NCI-H460 (cell line): Measurements from ENCODE around the gene PGD. TPM values are rescaled to one million over a fixed set of nuclear protein-coding genes. Genes with fewer than 3 reads are reported as not detected.
A peak's percentile ranks its signal among the peaks of the same experiment; 100 is the strongest.
"Not testable (repeated sequence)": the region's sequence is repeated elsewhere in the genome, so short reads cannot be mapped to it uniquely, and the experiment has no call there.

Experiments
- DNase-seq: peaks from one replicate; pipeline ENCODE4 v3.0.0-alpha.2; 2016; ENCODE audit warnings: low read depth; ENCODE audit errors: extremely low read depth
- total RNA-seq: library from RNA; depleted of rRNA; stranded (reverse); fragments of >200 nt; shearing (Covaris generic); gene quantifications from 2 replicates; pipeline ENCODE4 v1.2.3, GENCODE V29; 2014

Gene PGD
- total RNA-seq, 1 experiment from 2014 or later: 614 TPM

DNA sequence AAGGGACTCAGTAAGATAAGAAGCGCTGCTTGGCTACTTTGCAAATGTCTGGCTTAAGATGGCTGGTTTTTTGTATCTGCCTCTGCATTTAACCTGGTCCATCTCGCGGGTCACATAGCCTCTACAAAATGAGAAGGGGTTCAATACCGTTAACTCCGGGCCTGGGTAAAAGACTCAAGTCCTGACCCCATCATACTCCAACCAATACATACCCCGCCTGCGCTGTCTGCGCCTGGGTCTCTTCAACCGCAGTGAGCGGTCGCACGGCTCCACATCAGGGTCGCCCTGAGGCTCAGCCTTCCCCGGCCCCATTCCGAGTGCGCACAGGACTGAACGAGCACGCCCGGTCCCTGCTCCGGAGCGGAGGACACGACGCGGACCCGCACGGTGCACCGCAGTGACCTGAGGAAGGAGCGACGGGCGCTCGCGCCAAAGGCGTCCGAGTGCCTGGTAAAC lies 558 bp upstream of the PGD start:
- DNase-seq: no peak

DNA sequence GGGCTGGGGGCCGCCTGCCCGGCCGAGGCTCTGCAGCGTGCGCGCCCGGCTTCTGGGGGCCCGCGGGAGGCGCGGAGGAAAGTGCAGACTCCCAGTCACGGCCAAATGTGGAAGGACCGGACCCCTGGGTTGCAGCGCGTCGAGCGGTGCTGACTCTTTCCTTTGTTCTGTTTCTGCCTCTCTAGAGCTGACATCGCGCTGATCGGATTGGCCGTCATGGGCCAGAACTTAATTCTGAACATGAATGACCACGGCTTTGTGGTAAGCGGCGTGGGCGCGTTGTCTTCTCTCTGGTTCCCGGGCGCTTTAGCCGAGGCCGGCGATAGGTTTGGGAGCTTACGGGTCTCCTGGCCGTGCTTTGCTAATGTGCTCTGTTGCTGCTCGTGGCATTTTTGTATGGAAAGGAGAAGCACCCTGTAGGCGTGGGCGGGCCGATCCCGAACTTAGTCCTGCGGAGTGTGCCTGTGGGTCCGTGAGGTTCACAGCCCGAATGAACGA lies 629 bp downstream of the PGD start:
- no peak for DNase-seq

DNA sequence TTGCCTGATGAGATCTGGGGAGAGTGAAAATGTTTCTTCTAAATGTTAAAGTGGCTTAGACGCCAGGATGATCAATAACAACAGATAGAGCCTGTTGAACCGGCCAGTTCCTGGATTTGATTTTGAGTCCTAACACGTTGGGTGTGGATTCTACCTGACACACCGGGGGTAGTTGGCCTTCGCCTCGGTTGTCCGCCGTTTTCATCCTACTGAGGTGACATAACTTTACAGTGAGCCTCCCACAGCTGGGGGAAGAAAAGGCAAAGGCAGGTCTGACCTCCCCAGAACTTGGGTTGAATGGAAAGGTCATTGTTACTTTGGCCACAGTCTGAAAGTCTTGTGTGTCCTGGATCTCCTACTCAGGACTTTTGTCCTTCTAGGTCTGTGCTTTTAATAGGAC lies 1.1 kb downstream of the PGD start:
- no peak for DNase-seq

DNA sequence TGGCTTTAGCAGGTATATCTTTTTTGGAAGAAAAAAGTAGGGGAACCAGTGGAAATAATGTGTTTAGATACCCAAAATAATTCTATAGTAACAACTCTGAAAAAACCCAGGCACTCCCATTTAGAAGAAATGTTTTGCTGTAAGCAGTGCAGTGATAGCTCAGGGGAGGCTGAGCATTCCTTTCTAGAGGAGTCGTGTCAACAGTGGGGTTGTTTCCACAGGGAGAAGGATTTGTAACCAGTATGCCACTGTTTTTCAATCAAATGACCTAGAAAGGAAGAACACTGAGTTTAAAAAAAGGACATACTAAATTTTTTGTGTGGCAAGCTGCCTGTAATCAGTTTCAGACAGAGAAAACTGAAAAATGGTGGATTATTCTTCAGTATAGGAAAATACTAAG lies 2.4 kb downstream of the PGD start:
- DNase-seq: no peak

DNA sequence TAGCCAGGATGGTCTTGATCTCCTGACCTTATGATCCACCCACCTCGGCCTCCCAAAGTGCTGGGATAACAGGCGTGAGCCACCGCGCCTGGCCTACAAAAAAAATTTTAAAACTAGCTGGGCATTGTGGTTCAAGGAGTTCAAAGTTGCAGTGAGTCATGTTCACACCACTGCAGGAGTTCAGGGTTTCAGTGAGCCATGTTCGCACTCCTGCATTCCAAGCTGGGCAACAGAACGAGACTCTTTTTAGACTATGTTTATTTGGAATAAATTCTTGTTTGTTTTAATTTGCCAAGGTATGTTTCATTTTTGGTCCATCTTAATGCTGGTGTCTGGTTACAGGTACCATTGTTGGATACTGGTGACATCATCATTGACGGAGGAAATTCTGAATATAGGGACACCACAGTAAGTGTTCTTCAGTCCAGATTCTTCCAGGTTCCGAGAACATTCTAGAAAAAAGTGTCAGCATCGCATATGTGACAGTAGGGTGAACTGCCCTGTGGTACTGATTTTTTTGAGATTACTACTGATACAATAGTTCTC lies 3.9 kb downstream of the PGD start:
- no peak for DNase-seq

DNA sequence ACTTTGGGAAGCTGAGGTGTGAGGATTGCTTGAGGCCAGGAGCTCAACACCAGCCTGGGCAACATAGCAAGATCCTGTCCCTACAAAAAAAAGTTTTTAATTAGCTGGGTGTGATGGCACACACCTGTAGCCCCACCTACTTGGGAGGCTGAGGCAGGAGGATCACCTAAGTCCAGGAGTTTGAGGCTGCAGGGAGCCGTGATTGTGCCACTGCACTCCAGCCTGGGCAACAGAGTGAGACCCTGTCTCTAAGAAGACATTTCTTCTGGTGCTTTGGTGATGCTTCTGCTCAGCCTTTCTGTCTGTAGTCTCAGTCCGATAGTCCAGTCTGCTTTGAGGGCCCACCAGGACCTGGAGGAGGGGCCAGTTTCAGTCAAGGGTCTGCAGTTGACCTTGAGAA lies 8.3 kb downstream of the PGD start:
- no peak for DNase-seq

DNA sequence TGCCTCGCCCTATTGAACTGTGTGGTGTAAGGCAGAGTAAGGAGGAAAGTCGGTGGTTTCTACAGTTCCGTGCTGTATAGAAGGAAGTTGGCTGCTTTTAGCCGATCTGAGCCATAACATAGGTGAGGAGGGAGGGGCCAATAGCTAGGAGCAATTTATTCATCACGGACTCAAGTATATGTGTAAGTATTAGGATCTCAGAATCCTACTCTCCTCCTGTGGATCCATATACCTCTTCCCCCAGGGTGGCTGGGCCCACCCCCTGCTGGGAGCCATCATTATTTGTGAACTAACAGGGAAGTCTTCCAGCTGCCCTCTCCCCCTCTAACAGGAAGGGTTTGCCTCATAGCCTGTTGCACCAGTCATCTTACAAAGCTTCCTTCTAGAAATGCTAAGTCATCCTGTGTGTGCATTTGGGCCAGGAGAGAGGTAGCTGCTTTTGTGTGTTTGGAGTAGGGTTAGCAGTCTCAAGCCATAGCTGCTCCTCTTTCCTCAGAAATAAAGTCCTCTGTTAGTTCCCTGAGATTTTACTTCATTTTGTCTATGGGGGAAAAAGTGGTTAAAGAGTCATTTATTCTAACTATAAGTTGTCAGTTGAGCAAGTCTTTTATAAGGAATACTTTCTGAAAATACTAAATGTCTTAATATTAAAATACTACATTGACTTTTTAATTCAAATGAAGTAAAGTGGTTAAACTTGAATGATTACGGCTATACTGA lies 16.5 kb downstream of the PGD start:
- DNase-seq: peak; percentile 96

DNA sequence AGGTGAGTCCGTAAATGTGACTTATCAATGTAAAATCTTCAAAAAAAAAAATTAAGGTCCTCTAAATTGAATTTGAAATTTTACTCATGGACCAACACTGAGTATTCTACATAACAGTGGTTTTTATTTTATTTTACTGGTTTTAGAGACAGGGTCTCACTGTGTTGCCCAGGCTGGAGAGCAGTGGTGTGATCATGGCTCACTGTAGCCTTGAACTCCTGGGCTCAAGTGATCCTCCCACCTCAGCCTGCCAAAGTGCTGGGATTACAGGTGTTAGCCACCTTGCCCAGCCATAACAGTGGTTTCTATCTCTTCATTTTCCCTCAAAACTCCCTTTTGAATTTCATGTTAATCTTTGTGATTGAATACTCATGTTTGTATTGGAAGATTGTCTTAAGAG lies 17.1 kb downstream of the PGD start:
- DNase-seq: not testable (repeated sequence)

DNA sequence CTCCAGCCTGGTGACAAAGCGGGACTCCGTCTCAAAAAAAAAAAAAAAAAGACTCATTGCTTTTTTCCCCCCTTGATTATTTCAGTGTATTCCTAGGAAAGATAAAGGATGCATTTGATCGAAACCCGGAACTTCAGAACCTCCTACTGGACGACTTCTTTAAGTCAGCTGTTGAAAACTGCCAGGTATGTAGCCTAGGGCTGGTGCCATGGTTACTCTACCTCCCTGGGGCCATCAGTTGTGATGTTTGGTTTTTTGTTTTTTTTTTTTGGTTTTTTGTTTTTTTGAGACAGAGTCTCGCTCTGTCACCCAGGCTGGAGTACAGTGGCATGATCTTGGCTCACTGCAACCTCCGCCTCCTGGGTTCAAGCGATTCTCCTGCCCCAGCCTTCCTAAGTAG lies 19.9 kb downstream of the PGD start:
- not testable (repeated sequence) for DNase-seq

DNA sequence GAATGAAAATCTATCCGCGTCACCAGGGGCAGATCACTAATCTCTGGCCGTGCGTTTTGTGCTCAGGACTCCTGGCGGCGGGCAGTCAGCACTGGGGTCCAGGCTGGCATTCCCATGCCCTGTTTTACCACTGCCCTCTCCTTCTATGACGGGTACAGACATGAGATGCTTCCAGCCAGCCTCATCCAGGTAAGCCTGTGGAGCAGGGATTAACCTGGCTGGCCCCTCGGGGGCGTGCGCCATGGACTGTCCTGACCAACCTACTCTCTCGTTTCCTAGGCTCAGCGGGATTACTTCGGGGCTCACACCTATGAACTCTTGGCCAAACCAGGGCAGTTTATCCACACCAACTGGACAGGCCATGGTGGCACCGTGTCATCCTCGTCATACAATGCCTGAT lies 20.5 kb downstream of the PGD start:
- no peak for DNase-seq

DNA sequence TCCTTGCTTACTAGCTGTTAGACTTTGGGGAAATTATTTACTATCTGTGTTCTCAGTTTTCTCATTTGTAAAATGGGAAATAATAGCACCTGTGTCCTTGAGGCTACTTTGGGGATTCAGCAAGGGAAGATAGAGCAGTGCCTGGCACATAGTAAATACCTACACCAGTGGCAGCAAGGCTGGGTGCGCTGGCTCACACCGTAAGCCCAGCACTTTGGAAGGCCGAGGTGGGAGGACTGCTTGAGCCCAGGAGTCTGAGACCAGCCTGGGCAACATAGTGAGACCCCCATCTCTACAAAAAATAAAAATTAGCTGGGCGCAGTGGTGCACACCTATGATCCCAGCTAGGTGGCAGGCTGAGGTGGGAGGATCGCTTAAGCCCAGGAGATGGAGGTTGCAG lies 22.8 kb downstream of the PGD start:
- DNase-seq: no peak

DNA sequence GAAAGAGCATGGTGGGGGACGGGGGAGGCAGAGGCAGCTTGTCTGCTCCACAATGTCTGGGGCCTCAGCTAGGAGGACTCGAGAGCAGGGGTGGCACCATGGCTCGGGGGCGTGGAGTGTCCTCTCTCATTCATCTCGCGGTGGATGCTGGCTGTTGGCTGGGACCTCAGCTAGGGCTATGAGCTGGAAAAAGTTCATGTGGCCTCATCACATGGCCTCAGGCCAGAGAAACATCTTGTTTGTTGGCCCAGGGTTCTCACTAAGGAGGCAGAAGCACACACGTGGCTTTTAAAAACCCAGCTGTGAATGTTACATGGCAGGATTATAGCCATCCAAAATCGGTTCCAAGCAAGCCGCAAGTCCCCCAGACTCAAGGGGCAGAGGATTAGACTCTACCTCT lies 25.2 kb downstream of the PGD start:
- DNase-seq: no peak

DNA sequence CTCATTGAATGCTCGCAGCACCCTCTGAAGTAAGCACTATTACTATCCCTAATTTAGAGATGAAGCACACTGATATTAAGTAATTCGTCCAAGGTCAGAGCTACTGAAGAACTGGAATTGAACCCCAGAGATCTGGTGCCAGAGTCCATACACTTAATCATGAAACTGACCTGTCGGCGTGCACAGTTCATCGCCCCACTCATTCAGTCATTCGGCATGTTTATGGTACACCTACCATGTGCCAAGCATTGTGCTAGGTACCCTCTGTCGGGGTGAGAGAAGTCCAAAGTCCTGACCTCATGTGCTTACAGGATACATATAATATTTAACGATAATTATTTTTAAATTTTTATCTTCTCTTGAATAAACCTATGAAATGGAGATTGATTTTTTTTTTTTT lies 25.8 kb downstream of the PGD start:
- DNase-seq: no peak

DNA sequence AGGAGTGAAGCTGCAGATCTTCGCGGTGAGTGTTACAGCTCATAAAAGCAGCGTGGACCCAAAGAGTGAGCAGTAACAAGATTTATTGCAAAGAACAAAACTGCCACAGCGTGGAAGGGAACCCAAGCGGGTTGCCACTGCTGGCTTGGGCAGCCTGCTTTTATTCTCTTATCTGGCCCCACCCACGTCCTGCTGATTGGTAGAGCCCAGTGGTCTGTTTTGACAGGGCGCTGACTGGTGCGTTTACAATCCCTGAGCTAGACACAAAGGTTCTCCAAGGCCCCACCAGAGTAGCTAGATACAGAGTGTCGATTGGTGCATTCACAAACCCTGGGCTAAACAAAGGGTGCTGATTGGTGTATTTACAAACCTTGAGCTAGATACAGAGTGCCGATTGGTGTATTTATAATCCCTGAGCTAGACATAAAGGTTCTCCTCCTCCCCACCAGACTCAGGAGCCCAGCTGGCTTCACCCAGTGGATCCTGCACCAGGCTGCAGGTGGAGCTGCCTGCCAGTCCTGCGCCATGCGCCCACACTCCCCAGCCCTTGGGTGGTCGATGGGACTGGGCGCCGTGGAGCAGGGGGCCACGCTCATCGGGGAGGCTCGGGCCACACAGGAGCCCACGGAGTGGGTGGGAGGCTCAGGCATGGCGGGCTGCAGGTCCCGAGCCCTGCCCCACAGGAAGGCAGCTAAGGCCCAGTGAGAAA lies 27.1 kb downstream of the PGD start:
- not testable (repeated sequence) for DNase-seq

DNA sequence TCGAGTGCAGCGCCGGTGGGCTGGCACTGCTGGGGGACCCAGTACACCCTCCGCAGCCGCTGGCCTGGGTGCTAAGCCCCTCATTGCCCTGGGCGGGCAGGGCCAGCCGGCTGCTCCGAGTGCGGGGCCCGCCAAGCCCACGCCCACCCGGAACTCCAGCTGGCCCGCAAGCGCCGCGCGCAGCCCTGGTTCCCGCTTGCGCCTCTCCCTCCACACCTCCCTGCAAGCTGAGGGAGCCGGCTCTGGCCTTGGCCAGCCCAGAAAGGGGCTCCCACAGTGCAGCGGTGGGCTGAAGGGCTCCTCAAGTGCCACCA lies 27.6 kb downstream of the PGD start:
- DNase-seq: not testable (repeated sequence)

DNA sequence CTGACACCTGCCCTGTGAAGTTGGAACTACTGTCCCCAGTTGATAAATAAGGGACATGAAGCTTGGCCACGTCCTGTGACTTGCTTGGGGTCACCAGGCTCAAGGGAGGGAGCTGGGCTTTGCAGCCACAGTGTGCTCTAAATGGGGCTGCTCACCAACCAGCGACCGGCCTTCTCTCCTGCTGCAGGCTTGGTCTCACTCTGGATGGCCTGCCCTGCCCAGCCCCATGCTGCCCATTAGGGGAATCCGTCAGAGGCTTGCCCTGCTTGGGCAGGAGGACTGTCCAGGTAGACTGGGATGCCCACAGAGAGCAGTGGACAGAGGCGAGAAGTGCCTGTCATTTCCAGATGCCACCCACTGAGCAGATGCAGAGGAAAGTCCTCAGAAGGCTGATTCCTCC lies 30.1 kb downstream of the PGD start:
- DNase-seq: no peak

DNA sequence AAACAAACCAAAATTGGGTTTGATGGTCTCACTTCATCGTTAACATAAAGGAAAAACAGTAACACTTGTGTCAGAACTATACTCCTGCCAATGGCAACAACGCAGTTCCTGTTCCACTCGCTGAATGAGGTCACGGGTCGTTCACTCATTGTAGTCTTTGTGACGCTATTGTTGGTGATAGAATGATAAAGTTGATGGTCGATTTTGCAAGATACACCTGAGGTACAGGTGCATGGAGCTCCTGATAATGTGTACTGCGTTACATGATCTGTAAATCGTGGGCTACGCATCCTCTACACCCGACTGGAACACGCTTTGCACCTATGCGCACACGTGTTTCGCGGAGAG lies 31.0 kb downstream of the PGD start:
- DNase-seq: no peak

DNA sequence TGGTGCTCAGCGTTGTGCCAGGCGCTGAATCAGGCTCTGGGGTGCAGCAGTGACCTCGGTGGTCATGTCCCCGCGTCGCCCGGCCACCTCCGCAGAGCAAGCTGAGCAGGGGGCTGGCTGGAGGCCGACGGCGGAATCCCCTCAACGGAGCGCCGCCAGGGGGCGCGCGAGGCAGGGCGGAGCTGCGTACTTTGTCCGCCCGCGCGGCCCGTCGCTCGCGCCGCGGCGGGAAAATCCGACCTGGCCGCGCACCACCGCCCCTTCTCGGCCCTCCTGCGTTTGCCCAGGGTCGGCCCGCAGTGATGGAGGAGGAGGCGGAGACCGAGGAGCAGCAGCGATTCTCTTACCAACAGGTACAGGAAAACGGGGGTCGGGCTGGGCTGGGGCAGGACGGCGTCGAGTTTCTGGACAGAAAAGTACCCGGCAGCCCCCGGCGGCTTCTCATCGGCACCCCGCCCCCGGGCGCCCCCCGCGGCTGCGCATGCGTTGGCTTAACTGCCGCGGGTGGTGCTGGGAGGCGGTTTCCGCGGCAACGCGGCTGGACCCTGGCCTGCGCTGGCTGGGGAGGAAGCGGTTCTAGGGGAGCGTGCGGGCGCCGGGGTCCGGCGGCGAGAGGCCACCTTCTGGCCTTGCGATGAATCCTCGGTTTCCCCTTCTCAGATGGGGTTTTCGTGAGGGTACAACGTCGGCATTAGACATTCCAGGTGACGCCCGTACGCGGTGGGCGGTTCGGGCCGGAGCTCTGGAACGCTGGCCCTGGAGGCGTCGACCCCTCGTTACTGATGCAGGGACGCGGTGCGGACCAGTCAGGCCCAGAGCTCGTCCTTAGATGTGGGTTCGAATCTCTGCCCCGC lies 31.6 kb downstream of the PGD start, which contains the start of gene CENPS:
CENPS (plus strand) TSS at position 218 of the 854 bp plus-strand sequence; CDS start at position 303, 85 bp downstream.
- DNase-seq: peak; percentile 75

DNA sequence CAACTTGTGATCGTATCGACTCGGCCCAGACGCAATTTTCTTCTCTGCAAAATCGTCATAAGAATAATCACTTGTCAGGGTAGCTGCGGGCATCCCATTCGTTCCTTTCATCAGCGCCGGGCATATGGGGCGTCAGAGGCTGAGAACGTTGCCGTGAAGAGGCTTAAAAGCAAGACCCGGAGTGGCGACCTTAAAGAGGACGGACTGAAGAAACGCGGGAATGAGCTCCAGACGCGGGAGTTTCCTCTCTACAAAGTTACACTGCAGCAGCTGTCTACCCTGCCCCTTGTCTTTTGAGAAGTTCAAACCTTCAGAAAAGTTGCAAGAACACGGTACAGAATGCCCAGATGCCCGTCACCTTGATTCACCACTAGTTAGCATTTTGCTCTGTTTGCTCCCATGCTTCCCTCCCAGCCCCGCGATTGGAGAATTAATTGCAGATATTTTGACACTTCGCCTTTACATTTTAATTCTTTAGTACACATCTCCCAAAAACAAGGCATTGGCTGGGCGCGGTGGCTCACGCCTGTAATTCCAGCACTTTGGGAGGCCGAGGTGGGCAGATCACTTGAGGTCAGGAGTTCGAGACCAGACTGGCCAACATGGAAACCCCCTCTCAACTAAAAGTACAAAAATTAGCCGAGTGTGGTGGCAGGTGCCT lies 32.3 kb downstream of the PGD start:
- no peak for DNase-seq

DNA sequence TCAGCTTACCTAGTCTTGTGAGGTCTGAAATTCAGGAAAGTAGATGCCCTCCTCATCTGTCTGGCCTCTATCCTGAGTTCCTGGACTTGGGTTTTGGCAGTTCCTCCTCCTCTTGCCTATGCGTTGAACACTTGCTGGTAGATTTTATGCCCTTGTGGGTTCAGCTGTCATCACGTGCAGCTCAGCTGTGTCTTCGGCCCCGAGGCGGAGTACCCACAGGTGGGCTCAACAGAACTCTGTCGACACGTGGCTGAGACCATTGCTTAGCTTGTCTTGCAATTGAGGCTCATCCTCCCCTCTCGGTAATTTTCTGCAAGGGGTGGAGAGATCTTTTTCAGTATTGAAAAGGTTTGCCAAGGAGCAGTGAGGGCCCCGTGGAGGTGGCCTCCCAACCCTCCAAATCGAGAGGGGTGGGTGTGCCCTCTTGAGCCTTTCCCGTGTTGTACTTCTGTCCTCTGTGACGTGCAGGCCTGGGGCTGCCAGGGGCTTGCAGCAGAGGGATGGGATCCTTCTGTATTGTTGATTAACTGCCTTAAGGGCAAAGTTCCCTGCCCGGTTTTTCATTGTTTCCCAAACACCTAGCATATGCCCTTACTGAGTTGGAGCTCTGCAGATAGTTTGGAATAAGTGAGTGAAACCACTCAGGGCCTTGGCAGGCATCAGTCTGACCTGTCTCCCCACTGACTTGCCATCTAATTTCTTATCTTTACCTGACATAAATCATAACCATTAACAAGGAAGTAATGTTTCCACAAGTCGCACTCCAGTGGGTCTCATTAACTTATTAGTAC lies 34.2 kb downstream of the PGD start:
- no peak for DNase-seq
